ENCODE measurements around the gene COL27A1. TPM values are rescaled to one million over a fixed set of nuclear protein-coding genes. Genes with fewer than 3 reads are reported as not detected.

COL27A1 gene
- total RNA-seq, 2 experiments from 2014 or later: not detected

- ChIA-PET POLR2A (interaction anchor here (0.6 kb wide), 1 partner anchor 1420 kb away, joined by 3 read pairs; no protein-coding TSS in a partner anchor), CTCF (ENCODE audit: unreplicated experiment) (no interaction called here)
- TF ChIP-seq EZH2phosphoT487 (IDR thresholded peaks at IDR 0.05; ENCODE audit: borderline replicate concordance, low read depth, low read length): no peak
- TF ChIP-seq, protein P1, sequence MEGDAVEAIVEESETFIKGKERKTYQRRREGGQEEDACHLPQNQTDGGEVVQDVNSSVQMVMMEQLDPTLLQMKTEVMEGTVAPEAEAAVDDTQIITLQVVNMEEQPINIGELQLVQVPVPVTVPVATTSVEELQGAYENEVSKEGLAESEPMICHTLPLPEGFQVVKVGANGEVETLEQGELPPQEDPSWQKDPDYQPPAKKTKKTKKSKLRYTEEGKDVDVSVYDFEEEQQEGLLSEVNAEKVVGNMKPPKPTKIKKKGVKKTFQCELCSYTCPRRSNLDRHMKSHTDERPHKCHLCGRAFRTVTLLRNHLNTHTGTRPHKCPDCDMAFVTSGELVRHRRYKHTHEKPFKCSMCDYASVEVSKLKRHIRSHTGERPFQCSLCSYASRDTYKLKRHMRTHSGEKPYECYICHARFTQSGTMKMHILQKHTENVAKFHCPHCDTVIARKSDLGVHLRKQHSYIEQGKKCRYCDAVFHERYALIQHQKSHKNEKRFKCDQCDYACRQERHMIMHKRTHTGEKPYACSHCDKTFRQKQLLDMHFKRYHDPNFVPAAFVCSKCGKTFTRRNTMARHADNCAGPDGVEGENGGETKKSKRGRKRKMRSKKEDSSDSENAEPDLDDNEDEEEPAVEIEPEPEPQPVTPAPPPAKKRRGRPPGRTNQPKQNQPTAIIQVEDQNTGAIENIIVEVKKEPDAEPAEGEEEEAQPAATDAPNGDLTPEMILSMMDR (conservative IDR thresholded peaks at IDR 0.05; ENCODE audit: low read length): no peak
- Histone ChIP-seq H3K4me1 (ENCODE audit: insufficient read depth, low read length, poor library complexity, severe bottlenecking) (no peaks in the 10 kb centered on the region), H3K9me2 (ENCODE audit: insufficient read depth, low read length) (no peaks in the 10 kb centered on the region), H3K4me2 (ENCODE audit: low read length) (no peak overlapping the region), H2AFZ (ENCODE audit: low read length) (no peak overlapping the region), H3K9me3 (ENCODE audit: low read length) (no peaks in the 10 kb centered on the region), H3K4me3 (ENCODE audit: low read depth, low read length, poor library complexity, severe bottlenecking) (no peak overlapping the region), H3K79me2 (ENCODE audit: insufficient read depth, low read depth, low read length) (no peaks in the 10 kb centered on the region), H4K20me1 (ENCODE audit: insufficient read depth, low read length) (no peaks in the 10 kb centered on the region), H3K27ac (ENCODE audit: low read depth, low read length, poor library complexity, severe bottlenecking) (no peak overlapping the region), H3K36me3 (ENCODE audit: insufficient read depth, low read length) (no peaks in the 10 kb centered on the region)
- no peak for DNase-seq (ENCODE audit: low spot score)
- no TSS peak for BruUV-seq (replicated peaks)
- intact Hi-C loops (cut with micrococcal nuclease; ENCODE audit: unreplicated experiment): no loop called here
Observed at GRCh38 chr9:114224247-114224610, 68.9 kb downstream of the COL27A1 start.

DNA sequence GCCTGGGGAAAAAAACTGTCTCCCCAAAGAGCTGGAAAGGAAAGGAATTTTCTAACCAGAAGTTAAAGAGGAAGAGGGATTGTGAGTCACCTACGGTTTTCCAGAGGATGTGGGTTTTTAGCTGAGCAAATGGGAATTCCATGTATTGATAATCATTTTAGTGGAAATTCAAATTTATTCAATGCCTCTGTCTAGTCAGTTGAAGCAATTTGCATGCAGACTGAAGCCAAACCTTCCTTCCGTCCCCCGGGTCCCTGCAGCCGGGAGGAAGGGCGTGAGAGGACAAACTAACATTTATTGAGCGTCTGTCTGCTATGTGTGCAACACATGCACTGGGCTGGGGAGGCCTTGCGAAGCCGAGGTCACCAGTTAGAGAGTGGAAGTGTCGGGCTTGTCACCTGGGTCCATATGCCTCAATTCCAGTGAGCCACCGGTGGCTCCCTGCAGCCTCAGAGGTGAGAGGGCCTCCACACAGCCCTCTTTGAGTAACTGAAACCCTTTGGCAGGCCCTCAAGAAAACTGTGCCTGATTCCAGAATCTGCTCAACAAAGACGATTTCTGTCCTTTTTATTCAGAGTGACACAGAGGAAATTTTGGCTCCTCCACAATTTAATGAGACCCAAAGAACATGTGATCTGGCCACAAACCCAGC lies 70.3 kb downstream of the COL27A1 start:
- no peak overlapping the region for H3K4me2 ChIP-seq (ENCODE audit: low read length)
- POLR2A ChIA-PET: interaction anchor here (0.6 kb wide), 1 partner anchor 229 kb away, joined by 3 read pairs; no protein-coding TSS in a partner anchor

More for the DNA sequence above, 70.3 kb downstream of the COL27A1 start:
- Histone ChIP-seq H3K79me2 (ENCODE audit: insufficient read depth, low read depth, low read length) (no peaks in the 10 kb centered on the region), H3K9me2 (ENCODE audit: insufficient read depth, low read length) (no peaks in the 10 kb centered on the region), H4K20me1 (ENCODE audit: insufficient read depth, low read length) (no peaks in the 10 kb centered on the region), H3K4me1 (ENCODE audit: insufficient read depth, low read length, poor library complexity, severe bottlenecking) (no peaks in the 10 kb centered on the region), H2AFZ (ENCODE audit: low read length) (no peak overlapping the region), H3K4me3 (ENCODE audit: low read depth, low read length, poor library complexity, severe bottlenecking) (no peak overlapping the region), H3K9me3 (ENCODE audit: low read length) (no peaks in the 10 kb centered on the region), H3K36me3 (ENCODE audit: insufficient read depth, low read length) (no peaks in the 10 kb centered on the region), H3K27ac (ENCODE audit: low read depth, low read length, poor library complexity, severe bottlenecking) (no peak overlapping the region)
- intact Hi-C loops (cut with micrococcal nuclease; ENCODE audit: unreplicated experiment): no loop called here
- TF ChIP-seq, protein P1 (conservative IDR thresholded peaks at IDR 0.05; ENCODE audit: low read length): no peak
- no peak for TF ChIP-seq EZH2phosphoT487 (IDR thresholded peaks at IDR 0.05; ENCODE audit: borderline replicate concordance, low read depth, low read length)
- CTCF ChIA-PET (ENCODE audit: unreplicated experiment): no interaction called here
- DNase-seq (ENCODE audit: low spot score): no peak
- no TSS peak for BruUV-seq (replicated peaks)
